ENCODE data around the gene NAALADL1. TPM values are rescaled to one million over a fixed set of nuclear protein-coding genes. Genes with fewer than 3 reads are reported as not detected.

Gene NAALADL1
- total RNA-seq, 1 donor from 2014 or later, result 4.3 TPM

- H3K4me1 Mint-ChIP-seq (ENCODE audit: low read depth), result peaks cover 1% of the 10 kb centered on the region
- peak overlapping the region; percentile 85 for H3K4me3 Mint-ChIP-seq (ENCODE audit: low read depth)
- TF ChIP-seq, protein P1, sequence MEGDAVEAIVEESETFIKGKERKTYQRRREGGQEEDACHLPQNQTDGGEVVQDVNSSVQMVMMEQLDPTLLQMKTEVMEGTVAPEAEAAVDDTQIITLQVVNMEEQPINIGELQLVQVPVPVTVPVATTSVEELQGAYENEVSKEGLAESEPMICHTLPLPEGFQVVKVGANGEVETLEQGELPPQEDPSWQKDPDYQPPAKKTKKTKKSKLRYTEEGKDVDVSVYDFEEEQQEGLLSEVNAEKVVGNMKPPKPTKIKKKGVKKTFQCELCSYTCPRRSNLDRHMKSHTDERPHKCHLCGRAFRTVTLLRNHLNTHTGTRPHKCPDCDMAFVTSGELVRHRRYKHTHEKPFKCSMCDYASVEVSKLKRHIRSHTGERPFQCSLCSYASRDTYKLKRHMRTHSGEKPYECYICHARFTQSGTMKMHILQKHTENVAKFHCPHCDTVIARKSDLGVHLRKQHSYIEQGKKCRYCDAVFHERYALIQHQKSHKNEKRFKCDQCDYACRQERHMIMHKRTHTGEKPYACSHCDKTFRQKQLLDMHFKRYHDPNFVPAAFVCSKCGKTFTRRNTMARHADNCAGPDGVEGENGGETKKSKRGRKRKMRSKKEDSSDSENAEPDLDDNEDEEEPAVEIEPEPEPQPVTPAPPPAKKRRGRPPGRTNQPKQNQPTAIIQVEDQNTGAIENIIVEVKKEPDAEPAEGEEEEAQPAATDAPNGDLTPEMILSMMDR (IDR thresholded peaks at IDR 0.05; ENCODE audit: unreplicated experiment), result no peak
- H3K27me3 Mint-ChIP-seq, result no peaks in the 10 kb centered on the region
- peaks cover 10% of the 10 kb centered on the region for H3K36me3 Mint-ChIP-seq (ENCODE audit: insufficient read depth)
- DNase-seq (ENCODE audit: low spot score, unreplicated experiment), result no peak
- no peak overlapping the region for H3K27ac Mint-ChIP-seq
- H3K9me3 Mint-ChIP-seq (ENCODE audit: low read depth), result no peaks in the 10 kb centered on the region
These were observed 15.5 kb downstream of the NAALADL1 start for GRCh38 chr11:65042891-65043290.

DNA sequence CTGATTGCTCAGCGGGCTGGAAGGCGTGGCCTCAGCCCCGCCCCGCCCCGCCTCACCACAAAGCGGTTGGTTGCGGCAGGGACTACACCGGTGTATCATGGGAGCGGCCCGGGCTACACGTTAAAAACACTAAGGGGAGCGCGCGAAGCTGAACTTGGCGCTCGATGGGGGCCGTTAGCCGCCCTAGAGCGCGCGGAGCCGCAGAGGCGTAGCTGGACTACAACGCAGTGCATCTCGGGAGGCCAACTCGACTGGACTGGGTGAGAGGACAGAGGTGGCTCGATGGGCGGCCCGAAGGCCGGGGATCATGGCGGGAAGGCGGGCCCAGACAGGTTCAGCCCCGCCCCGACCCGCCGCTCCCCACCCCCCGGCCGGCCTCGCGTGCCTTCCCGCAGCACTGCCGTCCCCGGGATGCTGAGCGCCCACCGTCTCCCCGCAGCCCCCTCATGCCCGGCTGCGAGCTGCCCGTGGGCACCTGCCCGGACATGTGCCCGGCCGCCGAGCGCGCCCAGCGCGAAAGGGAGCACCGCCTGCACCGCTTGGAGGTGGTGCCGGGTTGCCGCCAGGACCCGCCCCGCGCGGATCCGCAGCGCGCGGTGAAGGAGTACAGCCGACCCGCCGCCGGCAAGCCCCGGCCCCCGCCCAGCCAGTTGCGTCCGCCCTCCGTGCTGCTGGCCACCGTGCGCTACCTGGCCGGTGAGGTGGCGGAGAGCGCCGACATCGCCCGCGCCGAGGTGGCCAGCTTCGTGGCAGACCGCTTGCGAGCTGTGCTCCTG is 17.3 kb downstream of the NAALADL1 start, which contains the start of gene SAC3D1:
Gene SAC3D1 (plus strand): TSS at position 364 of the 776 bp plus-strand sequence. CDS start 83 bp downstream, at position 447.
- Mint-ChIP-seq H3K4me1 (ENCODE audit: low read depth) (peaks cover 1% of the 10 kb centered on the region), H3K9me3 (ENCODE audit: low read depth) (no peaks in the 10 kb centered on the region), H3K4me3 (ENCODE audit: low read depth) (peak within 1 kb of the TSS; percentile 87), H3K27ac (peak within 1 kb of the TSS; percentile 96), H3K27me3 (no peaks in the 10 kb centered on the region), H3K36me3 (ENCODE audit: insufficient read depth) (peaks cover 12% of the 10 kb centered on the region)
- peak; percentile 77 for DNase-seq (ENCODE audit: low spot score, unreplicated experiment)
- TF ChIP-seq, protein P1 (IDR thresholded peaks at IDR 0.05; ENCODE audit: unreplicated experiment), result no peak

DNA sequence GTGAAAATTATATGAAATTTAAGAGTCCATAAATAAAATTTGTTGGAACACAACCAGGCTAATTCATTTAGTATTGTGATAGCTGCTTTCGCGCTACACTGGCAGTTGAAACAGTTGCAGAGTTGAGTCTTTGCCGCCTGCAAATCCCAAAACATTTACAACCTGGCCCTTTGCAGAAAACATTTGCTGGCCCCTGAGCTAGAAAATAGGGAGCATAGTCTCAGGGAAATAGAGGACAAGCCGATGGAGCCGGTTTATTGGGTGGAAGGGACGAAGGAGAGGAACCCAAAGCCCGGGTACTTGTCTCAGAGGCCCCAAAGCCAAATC is 17.9 kb downstream of the NAALADL1 start:
- Mint-ChIP-seq H3K36me3 (ENCODE audit: insufficient read depth) (peaks cover 12% of the 10 kb centered on the region), H3K27me3 (no peaks in the 10 kb centered on the region), H3K27ac (peak overlapping the region; percentile 96), H3K9me3 (ENCODE audit: low read depth) (no peaks in the 10 kb centered on the region), H3K4me3 (ENCODE audit: low read depth) (peak overlapping the region; percentile 87), H3K4me1 (ENCODE audit: low read depth) (peaks cover 1% of the 10 kb centered on the region)
- DNase-seq (ENCODE audit: low spot score, unreplicated experiment), result no peak
- TF ChIP-seq, protein P1 (IDR thresholded peaks at IDR 0.05; ENCODE audit: unreplicated experiment), result no peak

GRCh38 chr11:65036931-65037330 is 21.4 kb downstream of the NAALADL1 start:
- Mint-ChIP-seq H3K4me1 (ENCODE audit: low read depth) (peaks cover 1% of the 10 kb centered on the region), H3K4me3 (ENCODE audit: low read depth) (no peak overlapping the region), H3K36me3 (ENCODE audit: insufficient read depth) (peaks cover 4% of the 10 kb centered on the region), H3K9me3 (ENCODE audit: low read depth) (no peaks in the 10 kb centered on the region), H3K27me3 (no peaks in the 10 kb centered on the region), H3K27ac (no peak overlapping the region)
- TF ChIP-seq, protein P1 (IDR thresholded peaks at IDR 0.05; ENCODE audit: unreplicated experiment), result no peak
- no peak for DNase-seq (ENCODE audit: low spot score, unreplicated experiment)

GRCh38 chr11:65035579-65035978 is 22.8 kb downstream of the NAALADL1 start:
- H3K36me3 Mint-ChIP-seq (ENCODE audit: insufficient read depth), result peaks cover 4% of the 10 kb centered on the region
- no peaks in the 10 kb centered on the region for H3K9me3 Mint-ChIP-seq (ENCODE audit: low read depth)
- H3K4me1 Mint-ChIP-seq (ENCODE audit: low read depth), result peaks cover under 1% of the 10 kb centered on the region
- TF ChIP-seq, protein P1 (IDR thresholded peaks at IDR 0.05; ENCODE audit: unreplicated experiment), result no peak
- H3K27me3 Mint-ChIP-seq, result no peaks in the 10 kb centered on the region
- no peak for DNase-seq (ENCODE audit: low spot score, unreplicated experiment)
- H3K4me3 Mint-ChIP-seq (ENCODE audit: low read depth), result no peak overlapping the region
- no peak overlapping the region for H3K27ac Mint-ChIP-seq

Data from progenitor cell of endocrine pancreas (in vitro differentiated cells).